Panc1 (cell line): ENCODE data around the gene ELMO1. TPM values are rescaled to one million over a fixed set of nuclear protein-coding genes. Genes with fewer than 3 reads are reported as not detected.

Experiments
- ATAC-seq: fragments of 200-7000 bp; cut with Tn5 transposase; 2 replicates; pipeline ENCODE4 v1.9.1; 2020; ENCODE audit warnings: mild to moderate bottlenecking, moderate library complexity
- BruUV-seq: library from RNA; stranded (reverse); fragments of 400-500 nt; replicated peaks from 2 replicates; lab custom pipeline; 2021; lab: Mats Ljungman, UMichigan
- CTCF ChIA-PET: fragments of 300-600 bp; sonication (Branson Sonifier 250); formaldehyde crosslinking; loops from one replicate; lab custom pipeline; 2022; ENCODE audit warnings: antibody characterized with exemption; lab: Charles Lee
- POLR2A ChIA-PET: fragments of 300-600 bp; sonication (Branson Sonifier 250); formaldehyde crosslinking; loops from one replicate; lab custom pipeline; 2022; ENCODE audit warnings: antibody characterized with exemption; lab: Charles Lee
- DNase-seq: peaks from one replicate; pipeline ENCODE4 v3.0.0-alpha.2; 2010; ENCODE audit warnings: low read depth, low spot score
- H3K27ac ChIP-seq: 2 replicates; pipeline ENCODE4 v1.5.1; 2011; ENCODE audit warnings: mild to moderate bottlenecking, low read length, inconsistent platforms
- H3K27me3 ChIP-seq: fragments of 200-500 bp; sonication (Bioruptor generic); 2 replicates; pipeline ENCODE4 v1.6.0; 2014; ENCODE audit warnings: low read length, inconsistent platforms; ENCODE audit not compliant: control insufficient read depth, insufficient read depth
- H3K36me3 ChIP-seq: fragments of 200-500 bp; sonication (Bioruptor generic); 2 replicates; pipeline ENCODE4 v1.5.1; 2014; ENCODE audit warnings: inconsistent platforms, mild to moderate bottlenecking, low read length, moderate library complexity; ENCODE audit not compliant: control insufficient read depth, insufficient read depth
- H3K4me1 ChIP-seq: 2 replicates; pipeline ENCODE4 v1.5.1; 2011; ENCODE audit warnings: inconsistent platforms, mild to moderate bottlenecking, low read length, moderate library complexity; ENCODE audit not compliant: control insufficient read depth, insufficient read depth
- H3K4me3 ChIP-seq, 2 experiments: 2 replicates each; pipeline ENCODE4 v1.5.1; 2011 to 2012; ENCODE audit warnings: low read depth in 2 of 2, low read length in 2 of 2, mild to moderate bottlenecking in 2 of 2, inconsistent platforms in 1 of 2, moderate library complexity in 1 of 2
- H3K9me3 ChIP-seq: fragments of 200-500 bp; sonication (Bioruptor generic); 2 replicates; pipeline ENCODE4 v1.5.1; 2014; ENCODE audit warnings: low read depth, mild to moderate bottlenecking, inconsistent platforms, low read length, moderate library complexity; ENCODE audit not compliant: control insufficient read depth, insufficient read depth
- POLR2AphosphoS5 ChIP-seq: IDR thresholded peaks from 2 replicates; pipeline ENCODE4 v1.6.1; 2012; ENCODE audit warnings: mild to moderate bottlenecking, low read depth, low read length, moderate library complexity
- SIN3A ChIP-seq: IDR thresholded peaks from 2 replicates; pipeline ENCODE4 v1.6.1; 2012; ENCODE audit warnings: low read depth, mild to moderate bottlenecking, low read length, moderate library complexity, borderline replicate concordance; ENCODE audit not compliant: insufficient read depth
- TCF7L2 ChIP-seq: IDR thresholded peaks from 2 replicates; pipeline ENCODE4 v1.6.1; 2011; ENCODE audit warnings: mild to moderate bottlenecking, low read depth, low read length, inconsistent platforms
- in situ Hi-C: cut with HindIII; loops from 2 replicates; pipeline ENCODE4 v1.10.0; 2016; ENCODE audit warnings: low sequenced_read_pairs, low pct_unique_long_range_greater_than_20kb
- intact Hi-C: fragments of 100-400 bp; cut with micrococcal nuclease; formaldehyde crosslinking; loops from one replicate; pipeline ENCODE4 v1.10.0; 2022; ENCODE audit not compliant: unreplicated experiment
- total RNA-seq: library from RNA; stranded (reverse); gene quantifications from one replicate; pipeline ENCODE4 v1.2.1, GENCODE V29; 2021; ENCODE audit not compliant: unreplicated experiment
- TF ChIP-seq, protein P1 (sequence below), 2 experiments: IDR thresholded peaks; 2 replicates each; pipeline ENCODE4 v1.6.1; 2011 to 2012; ENCODE audit warnings: low read depth in 2 of 2, control low read depth in 1 of 2, low read length in 1 of 2, mild to moderate bottlenecking in 1 of 2, moderate library complexity in 1 of 2; ENCODE audit not compliant: insufficient read depth in 1 of 2
- TF ChIP-seq, protein P2 (sequence below): fragments of 450-650 bp; IDR thresholded peaks from 2 replicates; pipeline ENCODE4 v1.5.1; 2017; ENCODE audit warnings: mild to moderate bottlenecking

ELMO1 gene
- total RNA-seq, 1 experiment from 2014 or later, result 0.80 TPM

DNA sequence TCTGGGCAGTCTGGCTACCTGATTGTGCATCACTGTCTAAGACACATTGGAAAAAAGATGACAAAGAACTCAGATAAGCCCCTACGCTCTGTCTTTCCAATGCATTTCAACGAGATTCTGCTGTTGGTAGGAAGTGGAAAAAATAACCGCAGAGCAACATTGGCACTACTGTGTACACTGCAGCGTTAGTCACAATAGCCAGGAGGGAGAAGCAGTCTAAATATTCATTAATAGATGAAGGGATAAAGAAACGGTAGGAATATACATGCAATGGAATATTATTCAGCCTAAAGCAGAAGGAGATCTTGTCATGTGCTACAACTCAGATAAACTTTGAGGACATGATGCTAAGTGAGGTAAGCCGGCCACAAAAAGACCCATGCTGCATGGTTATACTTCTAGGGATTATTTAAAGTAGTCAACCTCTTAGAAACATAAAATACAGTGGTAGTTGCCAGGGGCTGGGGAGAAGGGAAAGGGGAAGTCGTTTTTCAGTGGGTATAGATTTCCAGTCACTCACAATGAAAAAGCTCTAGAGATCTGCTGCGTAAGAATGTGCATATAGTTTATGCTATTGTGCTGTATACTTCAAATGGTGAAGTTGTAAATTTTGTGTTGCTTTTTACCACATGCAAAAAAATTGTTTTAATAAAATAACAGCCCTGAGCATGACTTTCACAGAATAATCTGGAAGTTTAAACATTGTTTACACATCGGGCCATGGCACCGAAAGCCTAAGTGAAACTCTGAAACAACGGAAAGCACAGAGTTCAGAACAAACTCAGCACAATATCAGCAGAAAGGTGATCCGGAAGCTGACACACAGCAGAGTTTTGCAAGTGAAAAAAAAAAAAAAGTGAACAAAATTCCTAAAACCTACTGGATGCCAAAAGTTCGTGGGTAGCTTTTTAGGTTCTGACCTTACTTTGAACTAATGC is 40.1 kb downstream of the ELMO1 start:
- H3K27me3 ChIP-seq, result no peaks in the 10 kb centered on the region
- no peaks in the 10 kb centered on the region for H3K9me3 ChIP-seq
- in situ Hi-C loops, result no loop called here
- H3K36me3 ChIP-seq, result no peaks in the 10 kb centered on the region
- H3K4me3 ChIP-seq, result no peak overlapping the region
- DNase-seq (no peak), ATAC-seq (no peak)
- no TSS peak for BruUV-seq
- H3K27ac ChIP-seq, result no peak overlapping the region
- TF ChIP-seq TCF7L2 (no peak), POLR2AphosphoS5 (no peak), SIN3A (no peak)
- TF ChIP-seq, protein P1, sequence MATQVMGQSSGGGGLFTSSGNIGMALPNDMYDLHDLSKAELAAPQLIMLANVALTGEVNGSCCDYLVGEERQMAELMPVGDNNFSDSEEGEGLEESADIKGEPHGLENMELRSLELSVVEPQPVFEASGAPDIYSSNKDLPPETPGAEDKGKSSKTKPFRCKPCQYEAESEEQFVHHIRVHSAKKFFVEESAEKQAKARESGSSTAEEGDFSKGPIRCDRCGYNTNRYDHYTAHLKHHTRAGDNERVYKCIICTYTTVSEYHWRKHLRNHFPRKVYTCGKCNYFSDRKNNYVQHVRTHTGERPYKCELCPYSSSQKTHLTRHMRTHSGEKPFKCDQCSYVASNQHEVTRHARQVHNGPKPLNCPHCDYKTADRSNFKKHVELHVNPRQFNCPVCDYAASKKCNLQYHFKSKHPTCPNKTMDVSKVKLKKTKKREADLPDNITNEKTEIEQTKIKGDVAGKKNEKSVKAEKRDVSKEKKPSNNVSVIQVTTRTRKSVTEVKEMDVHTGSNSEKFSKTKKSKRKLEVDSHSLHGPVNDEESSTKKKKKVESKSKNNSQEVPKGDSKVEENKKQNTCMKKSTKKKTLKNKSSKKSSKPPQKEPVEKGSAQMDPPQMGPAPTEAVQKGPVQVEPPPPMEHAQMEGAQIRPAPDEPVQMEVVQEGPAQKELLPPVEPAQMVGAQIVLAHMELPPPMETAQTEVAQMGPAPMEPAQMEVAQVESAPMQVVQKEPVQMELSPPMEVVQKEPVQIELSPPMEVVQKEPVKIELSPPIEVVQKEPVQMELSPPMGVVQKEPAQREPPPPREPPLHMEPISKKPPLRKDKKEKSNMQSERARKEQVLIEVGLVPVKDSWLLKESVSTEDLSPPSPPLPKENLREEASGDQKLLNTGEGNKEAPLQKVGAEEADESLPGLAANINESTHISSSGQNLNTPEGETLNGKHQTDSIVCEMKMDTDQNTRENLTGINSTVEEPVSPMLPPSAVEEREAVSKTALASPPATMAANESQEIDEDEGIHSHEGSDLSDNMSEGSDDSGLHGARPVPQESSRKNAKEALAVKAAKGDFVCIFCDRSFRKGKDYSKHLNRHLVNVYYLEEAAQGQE (IDR thresholded peaks at IDR 0.05; ENCODE audit: insufficient read depth in 1 of 2, low read depth in 2 of 2, low read length in 1 of 2), result no peak
- TF ChIP-seq, protein P2, sequence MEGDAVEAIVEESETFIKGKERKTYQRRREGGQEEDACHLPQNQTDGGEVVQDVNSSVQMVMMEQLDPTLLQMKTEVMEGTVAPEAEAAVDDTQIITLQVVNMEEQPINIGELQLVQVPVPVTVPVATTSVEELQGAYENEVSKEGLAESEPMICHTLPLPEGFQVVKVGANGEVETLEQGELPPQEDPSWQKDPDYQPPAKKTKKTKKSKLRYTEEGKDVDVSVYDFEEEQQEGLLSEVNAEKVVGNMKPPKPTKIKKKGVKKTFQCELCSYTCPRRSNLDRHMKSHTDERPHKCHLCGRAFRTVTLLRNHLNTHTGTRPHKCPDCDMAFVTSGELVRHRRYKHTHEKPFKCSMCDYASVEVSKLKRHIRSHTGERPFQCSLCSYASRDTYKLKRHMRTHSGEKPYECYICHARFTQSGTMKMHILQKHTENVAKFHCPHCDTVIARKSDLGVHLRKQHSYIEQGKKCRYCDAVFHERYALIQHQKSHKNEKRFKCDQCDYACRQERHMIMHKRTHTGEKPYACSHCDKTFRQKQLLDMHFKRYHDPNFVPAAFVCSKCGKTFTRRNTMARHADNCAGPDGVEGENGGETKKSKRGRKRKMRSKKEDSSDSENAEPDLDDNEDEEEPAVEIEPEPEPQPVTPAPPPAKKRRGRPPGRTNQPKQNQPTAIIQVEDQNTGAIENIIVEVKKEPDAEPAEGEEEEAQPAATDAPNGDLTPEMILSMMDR, result no peak
- CTCF ChIA-PET, result no interaction called here
- intact Hi-C loops, result no loop called here
- no peaks in the 10 kb centered on the region for H3K4me1 ChIP-seq
- POLR2A ChIA-PET, result no interaction called here

DNA sequence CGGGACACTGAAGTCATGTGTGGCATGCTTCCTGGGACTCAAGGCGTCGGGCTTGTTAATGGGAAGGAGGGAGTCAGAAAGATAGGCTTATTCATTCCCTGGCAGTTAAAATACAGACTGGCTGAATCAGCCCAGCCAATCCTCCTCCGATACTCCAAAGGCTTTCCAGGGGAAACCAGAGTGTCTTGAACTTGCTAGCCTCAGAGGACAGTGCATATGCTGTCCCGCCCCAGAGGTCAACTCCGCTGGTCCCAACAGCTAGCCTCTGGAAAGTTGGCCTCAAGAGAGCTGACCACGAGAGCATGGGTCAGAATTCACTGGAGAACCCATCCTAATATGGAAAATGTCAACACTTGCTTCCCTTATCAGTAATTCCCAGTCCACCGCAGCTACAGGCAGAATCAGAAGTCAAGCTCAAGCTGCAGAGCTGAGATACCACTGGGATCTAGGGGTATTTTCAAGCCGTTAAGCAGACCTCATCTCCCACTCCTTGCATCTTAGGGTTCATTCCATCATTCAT is 43.0 kb downstream of the ELMO1 start:
- ChIA-PET POLR2A (no interaction called here), CTCF (no interaction called here)
- no peaks in the 10 kb centered on the region for H3K27me3 ChIP-seq
- intact Hi-C loops, result no loop called here
- no peaks in the 10 kb centered on the region for H3K4me1 ChIP-seq
- in situ Hi-C loops, result no loop called here
- DNase-seq (no peak), ATAC-seq (no peak)
- H3K27ac ChIP-seq, result no peak overlapping the region
- H3K9me3 ChIP-seq, result no peaks in the 10 kb centered on the region
- no peaks in the 10 kb centered on the region for H3K36me3 ChIP-seq
- no peak for TF ChIP-seq SIN3A
- TF ChIP-seq, protein P1 (IDR thresholded peaks at IDR 0.05; ENCODE audit: insufficient read depth in 1 of 2, low read depth in 2 of 2, low read length in 1 of 2), result no peak
- TF ChIP-seq TCF7L2, result no peak
- no peak for TF ChIP-seq POLR2AphosphoS5
- TF ChIP-seq, protein P2, result no peak
- no peak overlapping the region for H3K4me3 ChIP-seq
- no TSS peak for BruUV-seq
